IPS-NIHi7 (cell line): Measurements from ENCODE around the gene PAQR8.
A peak's percentile ranks its signal among the peaks of the same experiment; 100 is the strongest.

Experiments used
- DNase-seq: peaks from one replicate; pipeline ENCODE4 v3.0.0; 2012; ENCODE audit warnings: mixed read lengths; ENCODE audit errors: extremely low spot score

The PAQR8 gene, protein sequence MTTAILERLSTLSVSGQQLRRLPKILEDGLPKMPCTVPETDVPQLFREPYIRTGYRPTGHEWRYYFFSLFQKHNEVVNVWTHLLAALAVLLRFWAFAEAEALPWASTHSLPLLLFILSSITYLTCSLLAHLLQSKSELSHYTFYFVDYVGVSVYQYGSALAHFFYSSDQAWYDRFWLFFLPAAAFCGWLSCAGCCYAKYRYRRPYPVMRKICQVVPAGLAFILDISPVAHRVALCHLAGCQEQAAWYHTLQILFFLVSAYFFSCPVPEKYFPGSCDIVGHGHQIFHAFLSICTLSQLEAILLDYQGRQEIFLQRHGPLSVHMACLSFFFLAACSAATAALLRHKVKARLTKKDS

DNA sequence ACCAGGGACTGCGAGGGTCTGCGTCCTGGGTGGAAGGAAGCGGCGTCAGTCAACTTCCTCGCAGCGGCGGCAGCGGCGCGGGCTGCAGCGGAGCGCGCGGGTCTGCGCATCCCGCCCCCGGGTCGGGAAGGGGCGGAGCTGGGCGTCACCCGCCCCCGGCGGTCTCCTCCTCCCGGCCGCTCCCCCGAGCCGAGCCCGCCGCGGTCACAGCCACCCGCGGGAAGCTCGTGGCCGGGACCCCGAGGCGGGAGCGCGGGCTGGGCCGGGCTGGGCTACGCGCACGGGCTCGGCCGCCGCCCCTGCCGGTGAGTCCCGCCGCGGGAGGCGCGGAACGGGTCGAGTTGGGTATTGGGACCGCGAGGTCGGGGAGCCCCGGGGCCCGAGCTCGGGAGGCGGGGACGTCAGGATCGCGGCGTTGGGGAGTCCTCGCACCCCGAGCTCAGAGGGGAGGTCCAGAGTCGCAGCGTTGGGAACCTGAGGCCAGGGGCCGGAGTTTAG is at the start of gene PAQR8:
Gene PAQR8, plus strand, starts transcription at position 207 of the 498 bp plus-strand sequence. CDS start 41,063 bp downstream, outside the sequence.
- peak; percentile 89 for DNase-seq

DNA sequence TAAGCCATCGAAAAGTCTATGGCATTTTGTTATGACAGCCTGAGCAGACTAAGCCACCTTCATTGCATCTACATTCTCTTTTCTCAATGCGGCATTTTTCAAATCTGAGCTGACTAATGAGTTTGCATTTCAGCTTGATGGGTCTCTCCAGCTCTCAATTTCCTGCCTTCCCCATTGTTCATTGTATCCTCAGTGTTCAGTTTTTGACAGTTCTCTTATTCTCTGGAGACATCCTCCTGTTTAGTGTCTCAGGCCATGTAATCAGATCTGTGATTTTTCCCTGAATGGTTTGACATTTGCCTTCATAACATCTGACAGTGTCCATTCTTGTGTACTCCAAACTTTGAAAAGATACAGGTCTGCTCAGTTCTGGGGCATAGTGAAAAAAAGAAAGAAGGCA is 49.5 kb upstream of the PAQR8 start:
- DNase-seq: no peak

DNA sequence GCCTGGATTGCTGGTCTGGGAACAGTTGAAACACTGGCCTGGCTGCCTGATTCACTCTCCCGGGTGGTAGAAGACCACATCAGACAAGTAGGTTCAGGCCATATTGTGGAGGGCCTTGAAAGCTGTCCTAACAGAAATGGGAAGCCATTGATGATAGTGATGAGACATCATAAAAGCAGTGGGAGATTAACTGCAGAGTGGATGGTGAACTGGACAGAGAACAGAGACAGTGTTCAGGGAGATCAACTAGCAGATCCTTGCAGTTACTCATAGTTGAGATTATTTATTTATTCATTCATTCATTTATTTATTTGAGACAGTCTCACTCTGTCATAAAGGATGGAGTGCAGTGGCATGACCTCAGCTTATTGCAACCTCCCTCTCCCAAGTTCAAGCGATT is 47.2 kb upstream of the PAQR8 start:
- DNase-seq: no peak

DNA sequence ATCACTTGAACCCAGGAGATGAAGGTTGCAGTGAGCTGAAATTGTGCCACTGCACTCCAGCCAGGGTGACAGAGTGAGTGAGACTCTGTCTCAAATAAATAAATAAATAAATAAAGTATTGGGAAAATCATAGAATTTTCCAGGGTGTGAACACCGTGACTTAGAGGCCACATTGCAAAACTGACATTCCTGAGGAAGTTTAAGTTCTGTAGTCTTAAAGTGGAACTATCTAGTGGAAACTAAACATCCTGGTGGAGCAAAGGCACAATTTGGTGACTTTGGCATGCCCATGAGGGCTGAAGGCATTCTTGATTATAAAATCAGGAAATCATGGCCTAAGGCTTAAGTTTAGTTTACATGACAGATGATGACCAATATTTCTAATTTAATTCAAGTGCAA is 44.7 kb upstream of the PAQR8 start:
- DNase-seq: no peak

DNA sequence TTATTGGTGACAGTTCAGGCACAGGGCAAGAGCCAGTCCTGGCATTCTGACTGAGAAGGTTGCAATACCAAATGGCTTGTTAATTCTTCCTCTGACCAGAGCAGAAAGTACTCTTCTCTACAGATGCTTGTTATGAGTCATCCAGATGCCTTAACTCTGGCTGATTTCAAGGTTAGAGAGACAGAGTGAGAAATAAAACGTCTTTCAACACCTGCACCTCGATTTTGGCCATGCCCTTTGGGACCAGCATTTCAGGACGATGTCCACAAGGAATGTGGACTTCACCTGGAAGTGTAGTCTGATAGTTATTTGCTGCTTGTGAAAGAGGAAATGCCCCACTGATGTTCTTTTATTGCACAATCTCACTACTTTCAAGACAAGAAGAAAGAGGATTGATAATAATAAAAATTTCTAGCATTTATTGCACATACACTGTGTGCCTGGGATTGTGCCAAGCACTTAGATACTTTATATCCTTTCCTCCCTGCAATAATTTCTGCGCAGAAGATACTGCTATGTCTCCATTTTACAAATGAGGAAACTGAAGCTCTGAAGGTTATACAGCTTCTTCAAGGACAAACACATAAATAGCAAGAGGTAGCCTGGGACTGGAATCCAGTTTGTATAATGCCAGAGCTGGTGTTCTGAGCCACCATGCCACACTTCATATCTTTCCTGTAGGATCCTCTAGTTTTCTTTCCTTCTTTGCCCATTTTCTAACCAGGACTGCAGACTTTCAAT is 43.9 kb upstream of the PAQR8 start:
- DNase-seq: no peak

DNA sequence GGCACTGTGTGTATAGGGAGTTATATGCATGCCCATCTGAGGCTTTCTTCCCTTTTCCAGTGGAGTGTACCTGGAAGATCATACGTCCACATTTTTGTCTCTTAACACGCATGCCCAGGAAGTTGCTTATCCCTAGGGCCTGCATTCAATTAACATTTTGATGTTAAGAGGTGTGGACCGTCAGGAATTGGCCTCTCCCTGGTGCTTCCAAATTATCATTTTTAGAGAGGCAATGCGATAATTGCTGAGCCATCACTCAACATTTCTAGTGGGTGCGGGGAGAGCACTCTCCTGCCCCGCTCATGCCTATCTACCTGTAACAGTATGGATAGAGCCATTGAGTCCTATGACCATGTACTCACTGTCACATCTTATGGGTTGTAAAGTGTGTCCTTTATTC is 37.8 kb upstream of the PAQR8 start:
- DNase-seq: no peak

DNA sequence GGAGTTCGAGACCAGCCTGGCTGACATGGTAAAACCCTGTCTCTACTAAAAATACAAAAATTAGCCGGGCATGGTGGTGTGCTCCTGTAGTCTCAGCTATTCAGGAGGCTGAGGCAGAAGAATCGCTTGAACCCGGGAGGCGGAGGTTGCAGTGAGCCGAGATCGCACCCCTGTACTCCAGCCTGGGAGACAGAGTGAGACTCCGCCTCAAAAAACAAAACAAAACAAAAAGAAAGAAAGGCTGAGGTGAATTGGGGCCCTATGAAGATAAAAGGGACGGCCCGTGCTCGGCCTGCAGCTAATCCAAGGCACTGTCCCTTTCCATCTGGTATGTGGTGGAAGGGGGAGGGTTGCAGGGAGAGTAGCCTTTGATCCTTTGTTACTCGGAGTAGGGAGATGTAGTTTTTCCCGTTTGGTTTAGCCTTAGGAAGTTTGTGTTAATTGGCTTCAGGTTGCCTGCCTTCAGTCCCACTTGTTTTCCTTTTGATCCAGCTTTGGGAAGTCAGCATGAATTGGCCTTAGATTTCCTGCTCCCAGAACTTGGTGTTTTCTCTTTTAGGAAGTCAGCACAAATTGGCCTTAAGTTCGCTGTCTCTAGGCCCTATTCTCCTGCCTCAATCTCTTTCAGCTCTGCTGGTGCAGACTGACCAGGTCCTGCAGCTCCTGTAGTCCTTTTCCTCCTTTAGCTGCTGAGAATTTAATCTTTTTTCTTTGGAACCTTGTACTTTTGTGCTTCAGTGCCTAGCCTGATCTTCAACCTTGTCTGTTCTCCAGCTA is 36.1 kb upstream of the PAQR8 start:
- peak; percentile 76 for DNase-seq

DNA sequence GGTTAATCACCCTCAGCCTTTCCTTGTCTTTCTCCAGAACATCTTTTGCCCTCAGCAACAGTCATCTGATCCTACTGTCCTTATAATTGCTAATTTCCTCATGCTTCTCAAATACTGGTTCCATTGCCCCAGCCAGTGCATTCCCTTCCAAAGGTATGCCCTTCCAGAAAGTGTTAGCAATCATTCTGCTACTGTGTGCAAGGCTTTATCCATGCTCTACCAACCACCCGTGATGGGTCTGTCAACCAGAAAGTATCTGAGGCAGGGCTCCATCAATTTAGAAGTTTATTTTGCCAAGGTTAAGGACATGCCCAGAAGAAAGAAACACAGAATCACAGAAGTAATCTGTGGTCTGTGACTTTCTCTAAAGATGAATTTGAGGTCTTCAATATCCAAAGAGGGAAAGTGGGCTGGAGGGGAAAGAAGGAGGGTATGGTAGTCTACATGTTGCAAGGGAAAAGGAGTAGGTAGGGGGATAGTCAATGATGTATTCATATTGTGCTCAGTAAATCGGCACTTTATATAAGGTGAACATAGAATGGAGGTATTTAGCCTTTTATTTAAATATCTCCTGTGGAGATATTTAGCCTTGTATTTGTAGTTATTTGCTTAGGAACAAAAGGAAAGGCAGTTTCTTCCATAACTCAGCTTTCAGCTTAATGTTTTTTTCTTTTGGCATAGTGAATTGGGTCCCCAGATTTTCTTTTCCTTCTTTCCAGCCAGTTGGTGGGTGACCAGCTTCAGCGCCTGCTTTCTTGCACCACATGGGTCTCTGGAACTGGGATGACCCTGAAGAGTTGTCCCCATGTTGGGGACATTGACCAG is 35.2 kb upstream of the PAQR8 start:
- no peak for DNase-seq

DNA sequence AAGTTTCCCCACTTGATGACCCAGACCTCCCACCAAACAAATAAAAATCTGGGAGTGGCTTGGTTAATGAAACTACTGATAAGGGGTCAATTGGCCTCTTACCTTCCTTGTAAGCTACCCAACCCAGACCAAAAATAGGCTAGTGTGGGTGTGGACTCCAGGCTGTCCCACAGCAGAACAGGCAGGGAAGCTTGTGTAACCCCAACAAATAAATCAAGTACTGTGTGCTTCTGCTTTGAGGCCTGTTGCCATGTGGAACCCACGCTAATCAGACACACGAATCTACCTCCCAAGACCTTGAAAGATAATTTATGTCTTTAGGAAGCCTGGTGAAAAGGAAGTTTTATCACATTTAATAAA is 33.7 kb upstream of the PAQR8 start:
- DNase-seq: no peak

DNA sequence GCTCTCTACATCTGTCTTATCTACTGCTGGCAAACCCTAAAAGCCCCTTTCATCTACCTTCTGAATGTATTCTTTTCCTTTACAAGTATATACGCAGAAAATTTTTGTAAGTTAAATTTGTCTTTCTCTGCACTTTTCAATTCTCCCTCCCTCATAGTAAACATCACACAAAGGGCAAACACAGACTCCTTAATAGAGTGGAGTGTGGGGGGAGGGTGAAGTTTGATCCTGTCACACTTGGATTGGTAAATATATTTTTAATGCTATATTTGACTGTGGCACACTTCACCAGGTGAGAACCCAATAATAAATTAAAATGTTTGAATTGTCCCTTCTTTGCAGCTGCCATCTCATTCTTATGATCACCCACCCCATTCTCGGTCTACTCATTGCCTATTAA is 33.2 kb upstream of the PAQR8 start:
- DNase-seq: no peak

DNA sequence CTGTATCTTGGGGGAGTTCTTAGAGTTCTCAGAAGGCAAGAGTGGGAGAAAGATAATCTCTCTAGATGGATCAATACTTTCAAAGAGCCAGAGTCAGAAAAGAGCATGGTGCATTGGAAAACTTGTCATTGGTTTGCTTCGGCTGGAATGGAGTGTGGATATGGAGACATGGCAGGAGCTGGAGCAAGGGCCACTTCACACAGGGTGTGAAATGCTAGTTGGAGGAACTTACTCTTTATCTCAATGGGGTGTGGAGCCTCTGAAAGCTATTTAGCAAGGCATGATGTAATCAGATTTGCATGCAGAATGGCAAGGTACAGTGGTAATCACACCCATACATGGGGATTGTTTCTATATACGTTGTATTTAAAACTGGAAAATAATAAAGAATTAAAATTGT is 31.5 kb upstream of the PAQR8 start:
- DNase-seq: no peak

DNA sequence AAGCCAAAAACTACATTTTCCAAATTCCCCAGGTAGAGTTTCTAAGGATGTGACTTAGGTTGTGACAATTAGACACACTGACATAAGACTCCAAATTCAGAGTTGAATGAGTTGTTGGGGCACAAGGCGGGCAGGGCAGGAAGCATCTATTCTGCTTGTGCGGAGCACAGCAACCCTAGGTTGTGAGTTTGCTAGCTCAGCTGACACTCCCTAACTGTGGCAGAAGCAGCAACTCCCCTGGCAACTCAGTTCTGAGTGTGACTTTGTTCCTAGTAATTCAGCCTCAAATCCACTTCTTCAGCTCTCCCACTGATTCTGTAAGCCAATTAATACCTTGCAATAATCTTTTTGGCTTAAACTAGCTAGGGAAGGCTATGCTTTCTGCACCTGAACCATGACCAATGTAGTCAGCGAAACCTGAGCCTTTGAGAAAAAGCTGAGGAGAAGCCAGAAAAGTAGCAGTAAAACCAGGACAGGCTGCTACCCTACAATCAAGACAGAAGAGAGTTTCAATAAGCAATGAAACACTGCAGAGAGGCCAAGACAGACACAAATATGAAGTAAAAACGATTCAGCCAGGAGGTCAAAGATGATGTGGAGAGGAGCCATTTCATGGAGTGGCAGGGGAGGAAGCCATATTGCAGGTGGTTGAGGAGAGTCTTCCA is 30.0 kb upstream of the PAQR8 start:
- no peak for DNase-seq

DNA sequence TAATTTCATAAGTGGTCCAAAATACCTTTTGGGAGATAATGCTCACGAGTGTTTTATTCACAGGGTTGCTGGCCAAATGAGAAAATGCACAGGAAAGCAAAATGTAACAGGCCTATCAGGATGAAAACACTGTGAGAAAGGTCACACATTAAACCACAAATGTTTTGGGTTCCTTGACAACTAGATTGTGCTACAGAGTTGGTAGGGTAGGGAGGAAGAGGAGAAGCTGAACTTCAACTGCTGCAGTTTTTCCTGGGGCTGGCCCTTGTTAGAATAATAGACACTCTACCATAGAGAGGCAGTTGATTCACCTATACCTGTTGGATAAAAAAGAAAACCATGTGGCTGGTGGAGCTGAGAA is 28.1 kb upstream of the PAQR8 start:
- DNase-seq: no peak

DNA sequence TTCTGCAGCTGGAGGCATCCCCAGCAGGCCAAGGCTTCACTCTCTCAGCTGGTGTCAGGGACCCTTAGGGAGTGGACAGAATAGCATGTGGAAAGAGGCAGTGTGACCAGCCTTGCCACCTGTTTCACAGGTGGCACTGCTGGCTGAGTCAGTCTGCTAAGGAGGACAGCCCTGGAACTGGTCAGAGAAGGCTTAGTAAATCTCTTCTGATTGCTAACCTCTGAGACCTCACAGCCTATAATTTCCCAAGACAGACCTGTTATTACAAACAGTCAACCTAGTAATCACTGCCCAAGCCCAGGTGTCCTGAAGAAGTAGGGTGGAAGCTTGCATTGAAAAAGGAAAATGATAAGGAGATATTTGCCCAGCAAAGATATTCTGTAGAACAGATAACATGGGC is 26.4 kb upstream of the PAQR8 start:
- DNase-seq: no peak

DNA sequence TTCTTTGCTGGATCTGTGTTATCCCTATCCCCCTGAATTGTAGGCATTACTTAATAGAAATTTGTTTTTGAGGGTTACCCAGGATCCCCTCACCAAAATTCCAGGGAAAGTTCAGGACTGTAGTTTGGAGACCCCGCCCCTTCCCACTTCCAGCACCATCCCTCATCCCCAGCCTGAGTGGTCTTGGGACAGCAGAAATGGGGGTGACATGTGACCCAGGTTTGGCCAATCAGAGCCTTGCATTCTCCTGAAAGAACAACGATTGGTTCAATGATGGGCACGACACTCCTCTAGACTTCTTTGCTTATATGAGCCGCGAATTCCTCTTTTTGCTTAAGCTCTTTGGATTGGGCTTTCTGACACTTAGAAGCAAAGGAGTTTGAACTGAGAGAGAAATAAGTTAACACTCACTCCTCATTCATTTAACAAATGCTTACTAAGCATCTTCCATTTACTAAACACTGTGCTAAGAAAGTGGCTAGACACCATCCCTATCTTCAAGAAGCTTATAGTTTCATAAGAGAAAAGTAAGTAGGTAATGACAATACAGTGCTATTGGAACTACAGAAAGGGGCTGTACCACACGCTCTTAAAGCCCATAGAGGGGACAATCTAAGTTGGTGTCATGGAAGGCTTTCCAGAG is 24.9 kb upstream of the PAQR8 start:
- DNase-seq: no peak

DNA sequence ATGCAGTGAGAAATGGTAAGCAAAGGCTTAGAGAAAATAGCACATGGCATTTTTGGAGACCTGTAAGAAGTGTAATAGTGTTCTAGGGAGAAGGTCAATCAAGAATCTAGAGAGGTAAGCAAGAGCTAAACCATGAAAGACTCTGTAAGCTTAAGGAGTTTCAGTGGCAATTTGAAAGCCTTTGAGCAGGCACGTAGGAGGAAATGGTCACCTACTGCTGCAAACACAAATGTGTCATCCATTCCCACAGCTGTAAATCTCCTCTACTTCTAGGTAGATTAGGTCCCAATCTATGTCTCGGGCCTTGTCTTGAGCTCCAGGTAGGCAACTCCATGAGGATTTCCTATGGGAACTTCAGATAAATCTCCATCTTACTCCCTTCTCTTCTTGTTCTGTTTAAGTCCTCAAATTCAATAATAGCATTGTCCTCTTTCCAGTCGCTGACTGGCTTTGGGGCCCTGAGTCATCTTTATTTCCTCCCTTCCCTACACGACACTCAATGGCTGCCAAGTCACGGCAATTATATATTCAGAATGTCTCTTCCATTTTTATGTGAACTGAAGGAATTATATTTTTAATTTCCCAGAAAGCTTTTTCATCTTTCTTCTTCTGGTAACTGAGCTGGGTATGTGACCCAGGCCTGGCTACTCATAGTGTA is 24.2 kb upstream of the PAQR8 start:
- no peak for DNase-seq

DNA sequence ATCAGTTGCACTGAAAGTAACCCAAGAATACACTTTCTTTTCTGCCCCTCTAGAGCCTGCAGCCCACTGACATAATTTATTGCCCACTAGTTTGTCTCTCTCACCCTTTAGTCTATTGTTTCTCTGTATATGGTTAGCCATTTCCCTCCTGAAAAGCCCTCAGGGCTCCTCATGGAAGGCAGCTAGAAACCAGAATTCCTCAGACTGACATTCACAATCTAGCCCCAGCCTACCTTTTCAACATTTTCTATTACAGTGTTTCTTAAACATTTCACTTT is 21.4 kb upstream of the PAQR8 start:
- DNase-seq: no peak

DNA sequence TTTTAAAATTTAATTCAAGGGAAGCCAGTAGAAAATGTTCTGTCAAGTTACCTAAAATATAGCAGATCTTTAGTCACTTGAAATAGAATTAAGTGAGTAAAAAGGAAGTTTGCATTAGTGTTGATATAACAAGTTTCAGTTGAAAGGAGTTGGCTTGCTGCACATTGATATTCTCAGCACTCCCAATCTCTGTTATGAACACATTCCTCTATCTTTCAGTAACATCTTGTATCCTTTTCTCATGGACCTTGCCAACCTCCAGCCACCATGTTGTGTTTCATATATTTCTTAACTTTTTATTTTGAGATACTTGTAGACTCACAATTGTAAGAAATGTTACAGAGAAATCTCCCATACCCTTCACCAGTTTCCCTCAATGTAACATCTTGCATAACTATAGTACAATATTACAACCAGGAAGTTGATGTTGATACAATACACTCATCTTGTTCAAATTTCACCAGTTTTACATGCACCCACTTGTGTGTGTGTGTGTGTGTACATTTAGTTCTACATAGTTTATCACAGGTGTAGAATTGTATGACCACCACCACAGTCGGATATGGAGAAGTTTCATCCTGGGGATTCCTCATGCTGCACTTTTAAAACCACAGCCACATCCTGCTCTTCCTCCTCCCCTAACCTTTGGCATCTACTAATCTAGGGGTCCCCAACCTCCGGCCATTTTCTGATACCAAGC is 20.2 kb upstream of the PAQR8 start:
- DNase-seq: no peak

DNA sequence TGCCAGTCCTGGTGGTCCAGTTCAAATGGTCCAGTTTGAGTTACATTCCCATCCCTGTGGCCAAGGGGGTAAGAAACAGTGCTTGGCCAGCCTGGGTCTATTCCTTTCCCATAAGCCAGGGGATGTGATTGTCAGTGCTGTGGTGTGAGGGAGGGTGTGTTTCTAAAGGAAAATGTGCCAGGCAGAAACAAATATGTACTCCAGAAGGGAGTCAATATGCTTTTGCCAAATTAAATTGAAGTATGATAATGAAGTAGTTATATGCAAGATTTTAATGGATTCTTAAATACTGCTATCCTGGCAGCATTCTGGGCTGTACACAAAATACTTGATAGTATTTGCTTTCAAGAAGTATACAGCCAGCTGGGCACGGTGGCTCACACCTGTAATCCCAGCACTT is 16.6 kb upstream of the PAQR8 start:
- DNase-seq: no peak

DNA sequence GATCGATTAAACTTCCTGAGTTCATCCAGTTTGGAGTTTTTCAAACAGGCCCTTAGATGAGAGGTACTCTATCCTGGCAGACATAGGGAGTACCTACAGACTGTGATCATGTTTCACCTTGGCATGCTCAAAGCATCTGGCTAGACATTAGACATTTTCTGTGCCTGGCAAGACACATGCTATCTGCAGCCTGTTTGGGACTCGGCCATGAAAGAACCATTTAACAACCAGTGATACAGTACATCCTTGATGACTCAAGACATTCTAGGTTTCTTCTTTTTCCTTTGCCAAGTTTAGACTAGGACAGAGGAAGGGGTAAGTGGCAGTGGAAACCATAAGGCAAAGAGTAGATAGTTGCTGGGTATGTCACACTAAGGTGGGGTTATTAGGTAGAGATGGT is 15.4 kb upstream of the PAQR8 start:
- no peak for DNase-seq
